MCF 10A (cell line): ENCODE data around the gene MACROH2A1. TPM values are rescaled to one million over a fixed set of nuclear protein-coding genes. Genes with fewer than 3 reads are reported as not detected.

Source experiments
- BruUV-seq: library from RNA; stranded (reverse); fragments of 400-500 nt; replicated peaks from 2 replicates; lab custom pipeline; 2021; lab: Mats Ljungman, UMichigan
- CTCF ChIA-PET: fragments of 300-600 bp; sonication (Branson Sonifier 250); formaldehyde crosslinking; extraction: SDS; loops from one replicate; lab custom pipeline; 2021; ENCODE audit warnings: antibody characterized with exemption, inconsistent platforms; lab: Yijun Ruan, JAX
- POLR2A ChIA-PET: fragments of 300-600, 350-650 bp; sonication (Branson Sonifier 250); formaldehyde crosslinking; extraction: SDS; loops from one replicate; lab custom pipeline; 2020; ENCODE audit warnings: antibody characterized with exemption, inconsistent platforms; lab: Yijun Ruan, JAX
- DNase-seq: peaks from one replicate; pipeline ENCODE4 v3.0.0-alpha.2; 2018; ENCODE audit not compliant: unreplicated experiment
- H3K27ac Mint-ChIP-seq: one replicate; pipeline ENCODE4 v1.8.0; 2022; ENCODE audit warnings: mild to moderate bottlenecking, low read depth, mixed read lengths; ENCODE audit not compliant: unreplicated experiment
- H3K27me3 Mint-ChIP-seq: one replicate; pipeline ENCODE4 v1.8.0; 2022; ENCODE audit warnings: mixed read lengths; ENCODE audit not compliant: insufficient read depth, unreplicated experiment
- H3K36me3 Mint-ChIP-seq: one replicate; pipeline ENCODE4 v1.8.0; 2022; ENCODE audit warnings: mild to moderate bottlenecking, moderate library complexity, mixed read lengths; ENCODE audit not compliant: insufficient read depth, unreplicated experiment
- H3K4me1 Mint-ChIP-seq: one replicate; pipeline ENCODE4 v1.8.0; 2022; ENCODE audit warnings: mixed read lengths; ENCODE audit not compliant: insufficient read depth, unreplicated experiment
- H3K4me3 Mint-ChIP-seq: one replicate; pipeline ENCODE4 v1.8.0; 2022; ENCODE audit warnings: mild to moderate bottlenecking, moderate library complexity, mixed read lengths; ENCODE audit not compliant: unreplicated experiment
- H3K9me3 Mint-ChIP-seq: one replicate; pipeline ENCODE4 v1.8.0; 2022; ENCODE audit warnings: mixed read lengths; ENCODE audit not compliant: unreplicated experiment
- CTCF ChIP-seq: fragments of 200-600 bp; IDR thresholded peaks from one replicate; pipeline ENCODE4 v1.8.0; 2022; ENCODE audit warnings: antibody characterized with exemption, mild to moderate bottlenecking; ENCODE audit not compliant: unreplicated experiment
- intact Hi-C: fragments of 100-400 bp; cut with micrococcal nuclease; formaldehyde crosslinking; loops from 2 replicates; pipeline ENCODE4 v1.14.1; 2022
- total RNA-seq: library from RNA; stranded (reverse); gene quantifications from 2 replicates; pipeline ENCODE4 v1.2.3, GENCODE V29; 2022

MACROH2A1 gene
- total RNA-seq, 1 experiment from 2014 or later = 306 TPM

DNA sequence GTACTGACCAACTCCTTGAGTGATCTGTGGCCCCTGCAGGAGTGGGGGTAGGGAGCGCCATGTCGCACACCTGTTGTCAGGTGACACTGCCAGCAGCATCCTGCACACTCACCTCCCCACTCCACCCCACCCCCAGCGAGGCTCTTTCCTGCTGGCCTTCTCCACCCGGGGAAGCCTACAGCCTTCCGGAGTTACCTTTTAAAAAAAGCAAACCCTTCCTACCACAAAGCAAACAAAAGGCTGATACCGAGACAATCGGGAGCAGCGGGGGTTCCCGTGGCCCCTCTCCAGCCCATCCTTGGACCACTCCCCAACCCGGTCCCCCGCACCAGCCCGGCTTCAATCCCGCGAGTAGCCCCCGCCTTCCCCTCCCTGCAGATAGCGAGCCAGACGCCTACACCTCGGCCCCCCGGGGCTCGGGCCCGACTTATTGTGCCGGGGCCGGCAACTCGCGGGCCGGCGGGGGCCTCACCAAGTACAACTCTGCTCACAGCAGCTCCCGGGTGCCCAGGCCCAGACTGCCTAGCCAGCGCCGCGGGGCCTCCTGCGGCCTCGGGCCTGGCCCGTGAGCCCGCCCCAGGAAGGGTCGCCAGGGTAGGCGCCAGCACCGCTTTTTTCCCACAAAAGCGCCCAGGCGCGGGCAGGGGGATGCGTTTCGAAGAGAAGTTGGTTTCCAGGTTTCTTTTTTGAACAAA lies 724 bp downstream of the MACROH2A1 start:
- DNase-seq = peak; percentile 45
- Mint-ChIP-seq H3K27ac (peak overlapping the region; percentile 92), H3K4me1 (peaks cover 46% of the 10 kb centered on the region), H3K27me3 (no peaks in the 10 kb centered on the region), H3K4me3 (peak overlapping the region; percentile 83), H3K36me3 (peaks cover 14% of the 10 kb centered on the region), H3K9me3 (no peaks in the 10 kb centered on the region)
- no TSS peak for BruUV-seq
- intact Hi-C loops = no loop called here
- TF ChIP-seq CTCF = no peak
- ChIA-PET CTCF (interaction anchor here (0.7 to 4.2 kb wide), 2 partner anchors 28 to 42 kb away, joined by 4 to 22 read pairs; no protein-coding TSS in a partner anchor), POLR2A (interaction anchor here (0.6 to 8.3 kb wide), 11 partner anchors 11 to 1748 kb away, joined by 3 to 82 read pairs (median 4); no protein-coding TSS in a partner anchor)

GRCh38 chr5:135397084-135397483 lies 1.9 kb downstream of the MACROH2A1 start:
- H3K36me3 Mint-ChIP-seq = peaks cover 14% of the 10 kb centered on the region
- ChIA-PET POLR2A (interaction anchor here (0.6 to 8.3 kb wide), 6 partner anchors 10 to 805 kb away, joined by 3 to 82 read pairs (median 4); no protein-coding TSS in a partner anchor), CTCF (interaction anchor here (0.6 to 4.2 kb wide), 4 partner anchors 8 to 164 kb away, joined by 3 to 22 read pairs (median 3); no protein-coding TSS in a partner anchor)
- TF ChIP-seq CTCF = no peak
- peak overlapping the region; percentile 83 for H3K4me3 Mint-ChIP-seq
- no peaks in the 10 kb centered on the region for H3K9me3 Mint-ChIP-seq
- H3K27me3 Mint-ChIP-seq = no peaks in the 10 kb centered on the region
- peak overlapping the region; percentile 92 for H3K27ac Mint-ChIP-seq
- DNase-seq = no peak
- peaks cover 57% of the 10 kb centered on the region for H3K4me1 Mint-ChIP-seq
- no TSS peak for BruUV-seq
- intact Hi-C loops = no loop called here

DNA sequence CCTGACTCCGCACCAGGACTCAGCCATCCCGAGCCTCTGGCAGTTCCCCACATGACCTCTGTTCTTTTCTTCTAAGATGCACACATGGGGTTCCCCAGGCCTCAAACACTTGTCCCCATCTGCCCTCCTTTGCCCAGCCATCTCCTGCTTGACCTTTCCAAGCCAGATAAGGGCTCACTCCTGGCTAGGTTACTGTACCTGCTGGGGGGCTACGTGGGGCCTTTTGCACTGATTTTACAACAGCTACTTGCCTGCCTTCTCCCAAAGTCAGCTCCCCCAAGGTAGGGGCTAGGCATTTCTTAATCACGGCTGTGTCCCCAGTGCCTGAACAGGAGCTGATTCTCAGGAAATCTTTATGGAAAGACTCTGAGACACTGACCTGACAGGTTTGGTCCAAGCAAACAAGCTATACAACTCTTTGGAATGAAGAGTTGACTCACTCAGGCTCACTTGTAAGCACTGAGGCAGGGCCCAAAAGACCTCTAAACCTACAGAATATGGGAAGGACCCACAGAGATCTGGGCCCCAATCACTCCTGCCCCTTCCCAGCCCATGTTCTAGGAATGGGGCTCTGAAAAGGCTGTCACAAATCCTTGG lies 2.5 kb downstream of the MACROH2A1 start:
- Mint-ChIP-seq H3K9me3 (no peaks in the 10 kb centered on the region), H3K27me3 (no peaks in the 10 kb centered on the region), H3K4me3 (peak overlapping the region; percentile 83), H3K36me3 (peaks cover 14% of the 10 kb centered on the region), H3K4me1 (peaks cover 62% of the 10 kb centered on the region), H3K27ac (peak overlapping the region; percentile 92)
- ChIA-PET CTCF (interaction anchor here (0.6 to 4.2 kb wide), 6 partner anchors 8 to 165 kb away, joined by 3 to 22 read pairs (median 3); no protein-coding TSS in a partner anchor), POLR2A (interaction anchor here (0.6 to 8.3 kb wide), 5 partner anchors 9 to 804 kb away, joined by 3 to 82 read pairs (median 4); no protein-coding TSS in a partner anchor)
- BruUV-seq = no TSS peak
- intact Hi-C loops = no loop called here
- TF ChIP-seq CTCF = no peak
- no peak for DNase-seq

DNA sequence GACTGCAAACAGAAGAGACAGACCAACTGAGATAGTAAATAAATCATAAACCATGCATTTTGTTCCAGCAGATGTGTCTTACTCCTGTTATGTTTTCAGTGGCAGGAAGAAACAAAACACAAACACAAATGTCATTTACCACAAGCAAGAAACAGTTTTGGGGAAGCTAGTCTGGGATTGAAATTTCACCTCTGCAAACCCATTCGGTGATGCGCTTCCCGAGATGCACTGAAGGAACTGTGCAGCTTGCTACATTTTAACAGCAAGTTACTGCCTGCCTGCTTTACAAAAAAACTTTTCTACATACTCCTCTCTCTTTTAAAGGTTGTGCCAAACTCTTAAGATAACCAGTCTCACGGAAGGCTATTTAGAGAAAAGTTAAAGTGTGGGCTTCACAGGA lies 3.2 kb downstream of the MACROH2A1 start:
- intact Hi-C loops = no loop called here
- H3K4me3 Mint-ChIP-seq = no peak overlapping the region
- TF ChIP-seq CTCF = no peak
- BruUV-seq = no TSS peak
- H3K27ac Mint-ChIP-seq = peak overlapping the region; percentile 5
- no peak for DNase-seq
- no peaks in the 10 kb centered on the region for H3K9me3 Mint-ChIP-seq
- ChIA-PET POLR2A (interaction anchor here (0.5 to 1.1 kb wide), 2 partner anchors 9 to 150 kb away, joined by 3 to 5 read pairs; no protein-coding TSS in a partner anchor), CTCF (interaction anchor here (0.5 to 4.2 kb wide), 6 partner anchors 9 to 163 kb away, joined by 3 to 22 read pairs (median 4); no protein-coding TSS in a partner anchor)
- peaks cover 14% of the 10 kb centered on the region for H3K36me3 Mint-ChIP-seq
- no peaks in the 10 kb centered on the region for H3K27me3 Mint-ChIP-seq
- peaks cover 68% of the 10 kb centered on the region for H3K4me1 Mint-ChIP-seq
